ENCODE measurements around the gene POLR2L. TPM values are rescaled to one million over a fixed set of nuclear protein-coding genes. Genes with fewer than 3 reads are reported as not detected.
A peak's percentile ranks its signal among the peaks of the same experiment; 100 is the strongest.

Gene POLR2L
- total and polyA plus RNA-seq, 2 of the 13 experiments (the other 11 are each of a cell fraction or from before 2014, with no cell fraction given): 104 to 114 TPM

DNA sequence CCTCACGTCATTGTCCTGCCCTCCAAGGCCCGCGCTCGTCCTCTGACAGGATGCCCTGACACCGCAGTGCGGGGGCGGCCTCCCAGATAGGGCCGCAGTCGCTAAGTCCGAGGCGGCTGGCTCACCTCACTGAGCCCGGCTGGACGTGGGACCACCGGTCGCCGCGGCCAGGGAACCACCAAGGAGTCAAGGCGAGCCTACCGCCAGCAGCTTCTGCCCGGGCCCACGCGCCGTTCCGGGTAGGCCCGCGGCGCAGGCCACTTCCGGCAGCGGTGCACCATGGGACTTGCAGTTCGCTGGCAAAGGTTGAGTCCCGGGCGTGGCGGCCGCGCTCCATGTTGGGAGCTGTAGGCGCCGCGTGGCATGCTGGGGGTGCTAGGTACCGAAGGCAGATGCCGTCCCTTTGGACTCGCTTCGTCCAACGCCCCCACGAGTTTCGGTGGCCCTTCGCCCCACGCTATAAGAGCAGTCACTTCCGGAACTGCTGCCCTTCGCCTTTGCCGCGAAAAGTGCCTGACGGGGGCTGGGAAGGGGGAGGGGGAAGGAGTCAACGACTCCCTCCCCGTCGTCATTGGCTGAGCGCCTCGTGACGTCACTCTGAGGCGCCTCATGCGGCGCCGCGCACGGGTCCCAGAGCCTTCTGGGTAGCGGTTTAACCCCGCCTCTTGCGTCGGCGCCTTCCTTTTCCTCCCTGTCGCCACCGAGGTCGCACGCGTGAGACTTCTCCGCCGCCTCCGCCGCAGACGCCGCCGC is 32.9 kb downstream of the POLR2L start, which contains the start of gene RPLP2 (continued):
- TF ChIP-seq, protein P1, sequence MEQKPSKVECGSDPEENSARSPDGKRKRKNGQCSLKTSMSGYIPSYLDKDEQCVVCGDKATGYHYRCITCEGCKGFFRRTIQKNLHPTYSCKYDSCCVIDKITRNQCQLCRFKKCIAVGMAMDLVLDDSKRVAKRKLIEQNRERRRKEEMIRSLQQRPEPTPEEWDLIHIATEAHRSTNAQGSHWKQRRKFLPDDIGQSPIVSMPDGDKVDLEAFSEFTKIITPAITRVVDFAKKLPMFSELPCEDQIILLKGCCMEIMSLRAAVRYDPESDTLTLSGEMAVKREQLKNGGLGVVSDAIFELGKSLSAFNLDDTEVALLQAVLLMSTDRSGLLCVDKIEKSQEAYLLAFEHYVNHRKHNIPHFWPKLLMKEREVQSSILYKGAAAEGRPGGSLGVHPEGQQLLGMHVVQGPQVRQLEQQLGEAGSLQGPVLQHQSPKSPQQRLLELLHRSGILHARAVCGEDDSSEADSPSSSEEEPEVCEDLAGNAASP (CRISPR knock-in tag; IDR thresholded peaks at IDR 0.05; ENCODE audit: borderline replicate concordance): peak; percentile 49; the same call in 1 of the 2 replicates
- TF ChIP-seq ZBTB40 (IDR thresholded peaks at IDR 0.05): peak; percentile 38; the same call in 1 of the 2 replicates
- peak; percentile 80; the same call in 1 of the 2 replicates for TF ChIP-seq ZBTB40 (CRISPR knock-in tag; IDR thresholded peaks at IDR 0.05)
- peak; percentile 80 for TF ChIP-seq NRL (CRISPR knock-in tag; IDR thresholded peaks at IDR 0.05; ENCODE audit: borderline replicate concordance)
- no peak for TF ChIP-seq MAF1 (CRISPR knock-in tag; IDR thresholded peaks at IDR 0.05; ENCODE audit: borderline replicate concordance)
- TF ChIP-seq MAFF (IDR thresholded peaks at IDR 0.05; ENCODE audit: low read depth, low read length): no peak
- TF ChIP-seq PHF21A (CRISPR knock-in tag; IDR thresholded peaks at IDR 0.05): peak; percentile 87
- TF ChIP-seq ZNF281 (CRISPR knock-in tag; IDR thresholded peaks at IDR 0.05; ENCODE audit: borderline replicate concordance): peak; percentile 70; the same call in 1 of the 2 replicates
- no peak; the same call in 1 of the 2 replicates for TF ChIP-seq ZNF776 (CRISPR knock-in tag; IDR thresholded peaks at IDR 0.05)
- TF ChIP-seq, protein P2, sequence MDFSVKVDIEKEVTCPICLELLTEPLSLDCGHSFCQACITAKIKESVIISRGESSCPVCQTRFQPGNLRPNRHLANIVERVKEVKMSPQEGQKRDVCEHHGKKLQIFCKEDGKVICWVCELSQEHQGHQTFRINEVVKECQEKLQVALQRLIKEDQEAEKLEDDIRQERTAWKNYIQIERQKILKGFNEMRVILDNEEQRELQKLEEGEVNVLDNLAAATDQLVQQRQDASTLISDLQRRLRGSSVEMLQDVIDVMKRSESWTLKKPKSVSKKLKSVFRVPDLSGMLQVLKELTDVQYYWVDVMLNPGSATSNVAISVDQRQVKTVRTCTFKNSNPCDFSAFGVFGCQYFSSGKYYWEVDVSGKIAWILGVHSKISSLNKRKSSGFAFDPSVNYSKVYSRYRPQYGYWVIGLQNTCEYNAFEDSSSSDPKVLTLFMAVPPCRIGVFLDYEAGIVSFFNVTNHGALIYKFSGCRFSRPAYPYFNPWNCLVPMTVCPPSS (IDR thresholded peaks at IDR 0.05): no peak
- peak; percentile 37; the same call in 1 of the 2 replicates for TF ChIP-seq FOXO1 (CRISPR knock-in tag; IDR thresholded peaks at IDR 0.05)
